ENCODE measurements around the gene BCL3. TPM values are rescaled to one million over a fixed set of nuclear protein-coding genes. Genes with fewer than 3 reads are reported as not detected.
"Not testable (repeated sequence)": the region's sequence is repeated elsewhere in the genome, so short reads cannot be mapped to it uniquely, and the experiment has no call there.

BCL3 gene
- total RNA-seq, 1 donor from 2014 or later: 1.9 TPM

- Mint-ChIP-seq H3K4me3 (ENCODE audit: unreplicated experiment) (no peak overlapping the region), H3K27me3 (ENCODE audit: unreplicated experiment) (peaks cover 2% of the 10 kb centered on the region), H3K27ac (ENCODE audit: unreplicated experiment) (no peak overlapping the region), H3K4me1 (ENCODE audit: unreplicated experiment) (peaks cover 9% of the 10 kb centered on the region), H3K9me3 (ENCODE audit: unreplicated experiment) (no peaks in the 10 kb centered on the region), H3K36me3 (ENCODE audit: low read depth, unreplicated experiment) (no peaks in the 10 kb centered on the region)
- no peak for DNase-seq (ENCODE audit: low spot score)
- TF ChIP-seq CTCF (IDR thresholded peaks at IDR 0.05; ENCODE audit: unreplicated experiment): no peak
Observed at GRCh38 chr19:44708940-44709339, 39.6 kb upstream of the BCL3 start.

GRCh38 chr19:44709434-44710266 lies 38.9 kb upstream of the BCL3 start:
- not testable (repeated sequence) for DNase-seq (ENCODE audit: low spot score); H3K27ac Mint-ChIP-seq (ENCODE audit: unreplicated experiment); H3K4me1 Mint-ChIP-seq (ENCODE audit: unreplicated experiment); H3K27me3 Mint-ChIP-seq (ENCODE audit: unreplicated experiment); H3K36me3 Mint-ChIP-seq (ENCODE audit: low read depth, unreplicated experiment); H3K9me3 Mint-ChIP-seq (ENCODE audit: unreplicated experiment)
- peak overlapping the region; percentile 31 for H3K4me3 Mint-ChIP-seq (ENCODE audit: unreplicated experiment)

GRCh38 chr19:44710483-44710882 lies 38.0 kb upstream of the BCL3 start:
- no peak for DNase-seq (ENCODE audit: low spot score)
- Mint-ChIP-seq H3K36me3 (ENCODE audit: low read depth, unreplicated experiment) (peaks cover 6% of the 10 kb centered on the region), H3K27ac (ENCODE audit: unreplicated experiment) (no peak overlapping the region), H3K27me3 (ENCODE audit: unreplicated experiment) (peaks cover 2% of the 10 kb centered on the region), H3K4me3 (ENCODE audit: unreplicated experiment) (no peak overlapping the region), H3K4me1 (ENCODE audit: unreplicated experiment) (peaks cover 9% of the 10 kb centered on the region), H3K9me3 (ENCODE audit: unreplicated experiment) (no peaks in the 10 kb centered on the region)
- no peak for TF ChIP-seq CTCF (IDR thresholded peaks at IDR 0.05; ENCODE audit: unreplicated experiment)

- no peaks in the 10 kb centered on the region for H3K27me3 Mint-ChIP-seq (ENCODE audit: unreplicated experiment)
- H3K9me3 Mint-ChIP-seq (ENCODE audit: unreplicated experiment): no peaks in the 10 kb centered on the region
- H3K4me1 Mint-ChIP-seq (ENCODE audit: unreplicated experiment): peaks cover 12% of the 10 kb centered on the region
- DNase-seq (ENCODE audit: low spot score): no peak
- H3K36me3 Mint-ChIP-seq (ENCODE audit: low read depth, unreplicated experiment): peaks cover 9% of the 10 kb centered on the region
- no peak overlapping the region for H3K4me3 Mint-ChIP-seq (ENCODE audit: unreplicated experiment)
- no peak overlapping the region for H3K27ac Mint-ChIP-seq (ENCODE audit: unreplicated experiment)
- TF ChIP-seq CTCF (IDR thresholded peaks at IDR 0.05; ENCODE audit: unreplicated experiment): no peak
Observed at GRCh38 chr19:44712864-44713515, 35.5 kb upstream of the BCL3 start.

- no peak overlapping the region for H3K27ac Mint-ChIP-seq (ENCODE audit: unreplicated experiment)
- H3K9me3 Mint-ChIP-seq (ENCODE audit: unreplicated experiment): no peaks in the 10 kb centered on the region
- no peak for DNase-seq (ENCODE audit: low spot score)
- no peak overlapping the region for H3K4me3 Mint-ChIP-seq (ENCODE audit: unreplicated experiment)
- H3K4me1 Mint-ChIP-seq (ENCODE audit: unreplicated experiment): peaks cover 18% of the 10 kb centered on the region
- peaks cover 2% of the 10 kb centered on the region for H3K27me3 Mint-ChIP-seq (ENCODE audit: unreplicated experiment)
- no peak for TF ChIP-seq CTCF (IDR thresholded peaks at IDR 0.05; ENCODE audit: unreplicated experiment)
- H3K36me3 Mint-ChIP-seq (ENCODE audit: low read depth, unreplicated experiment): peaks cover 9% of the 10 kb centered on the region
Observed at GRCh38 chr19:44714597-44715169, 33.8 kb upstream of the BCL3 start.

Data from endothelial cell (in vitro differentiated cells).